Measurements from ENCODE around the gene C6orf89. TPM values are rescaled to one million over a fixed set of nuclear protein-coding genes. Genes with fewer than 3 reads are reported as not detected.

Gene C6orf89
- total RNA-seq, 1 experiment from 2014 or later, result 40.1 TPM

GRCh38 chr6:36973647-36974046 lies 87.9 kb downstream of the C6orf89 start:
- Histone ChIP-seq H3K9me3 (ENCODE audit: insufficient read depth, low read depth) (no peaks in the 10 kb centered on the region), H3K79me2 (ENCODE audit: low read depth) (0 out of 2 replicates have a peak, but pooled peaks cover 6% of the 10 kb centered on the region), H2AFZ (no peak overlapping the region), H3K4me2 (no peak overlapping the region), H3K27me3 (ENCODE audit: insufficient read depth, low read depth) (no peaks in the 10 kb centered on the region), H3K4me3 (no peak overlapping the region), H3K9me2 (ENCODE audit: insufficient read depth) (no peaks in the 10 kb centered on the region), H3F3A (ENCODE audit: insufficient read depth, low read depth) (peaks cover 8% of the 10 kb centered on the region; the same call in 1 of the 2 replicates), H4K20me1 (ENCODE audit: insufficient read depth) (peaks cover 9% of the 10 kb centered on the region; the same call in 1 of the 2 replicates), H3K36me3 (ENCODE audit: low read depth) (peaks cover 34% of the 10 kb centered on the region), H3K4me1 (replicated peaks; ENCODE audit: insufficient read depth) (no peaks in the 10 kb centered on the region), H3K27ac (no peak overlapping the region)
- ChIA-PET POLR2A (ENCODE audit: unreplicated experiment) (no interaction called here), CTCF (interaction anchor here (0.6 kb wide), 1 partner anchor 373 kb away, joined by 5 read pairs; no protein-coding TSS in a partner anchor)
- DNase-seq, result no peak
- intact Hi-C loops (cut with micrococcal nuclease; ENCODE audit: unreplicated experiment), result no loop called here
- TSS peak; percentile 5 for BruUV-seq (replicated peaks)
- TF ChIP-seq EZH2 (IDR thresholded peaks at IDR 0.05; ENCODE audit: low read depth), result no peak
- TF ChIP-seq, protein P1, sequence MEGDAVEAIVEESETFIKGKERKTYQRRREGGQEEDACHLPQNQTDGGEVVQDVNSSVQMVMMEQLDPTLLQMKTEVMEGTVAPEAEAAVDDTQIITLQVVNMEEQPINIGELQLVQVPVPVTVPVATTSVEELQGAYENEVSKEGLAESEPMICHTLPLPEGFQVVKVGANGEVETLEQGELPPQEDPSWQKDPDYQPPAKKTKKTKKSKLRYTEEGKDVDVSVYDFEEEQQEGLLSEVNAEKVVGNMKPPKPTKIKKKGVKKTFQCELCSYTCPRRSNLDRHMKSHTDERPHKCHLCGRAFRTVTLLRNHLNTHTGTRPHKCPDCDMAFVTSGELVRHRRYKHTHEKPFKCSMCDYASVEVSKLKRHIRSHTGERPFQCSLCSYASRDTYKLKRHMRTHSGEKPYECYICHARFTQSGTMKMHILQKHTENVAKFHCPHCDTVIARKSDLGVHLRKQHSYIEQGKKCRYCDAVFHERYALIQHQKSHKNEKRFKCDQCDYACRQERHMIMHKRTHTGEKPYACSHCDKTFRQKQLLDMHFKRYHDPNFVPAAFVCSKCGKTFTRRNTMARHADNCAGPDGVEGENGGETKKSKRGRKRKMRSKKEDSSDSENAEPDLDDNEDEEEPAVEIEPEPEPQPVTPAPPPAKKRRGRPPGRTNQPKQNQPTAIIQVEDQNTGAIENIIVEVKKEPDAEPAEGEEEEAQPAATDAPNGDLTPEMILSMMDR (conservative IDR thresholded peaks at IDR 0.05), result no peak

DNA sequence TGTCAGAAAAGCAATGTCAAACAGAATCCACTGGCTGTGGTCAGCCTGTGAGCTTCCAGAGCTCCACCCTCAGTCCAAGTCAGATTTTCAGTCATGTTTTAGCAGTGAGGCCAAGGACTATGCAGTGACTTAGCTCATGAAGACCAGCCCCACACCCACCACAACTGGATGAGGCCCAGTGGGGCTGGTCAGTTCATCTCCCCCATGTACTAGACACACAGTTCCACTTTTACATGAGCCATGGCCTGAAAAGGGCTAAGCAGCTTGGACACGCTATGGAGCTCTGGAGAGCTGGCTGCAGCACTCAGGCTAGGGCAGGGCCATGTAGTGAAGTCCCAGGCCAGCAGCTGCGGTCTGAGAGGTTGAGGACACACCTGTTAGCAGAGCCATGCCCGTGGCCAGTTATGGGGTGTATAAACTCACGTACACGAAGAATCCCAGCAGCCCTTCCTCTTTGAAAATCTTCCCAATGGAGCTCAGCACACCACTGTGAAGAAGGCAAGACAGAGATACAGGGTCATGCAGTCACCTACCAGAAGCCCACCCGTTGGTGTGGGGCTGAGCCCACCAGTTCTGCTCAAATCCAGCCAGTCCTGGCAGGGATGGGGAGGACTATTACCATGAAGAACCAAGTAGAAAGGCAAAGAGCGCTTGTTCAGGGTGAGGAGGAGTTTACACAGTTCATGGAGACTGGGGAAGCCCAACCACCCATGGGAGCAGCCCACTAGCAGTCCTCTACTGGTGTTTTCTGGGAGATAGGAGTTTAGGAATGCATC lies 89.7 kb downstream of the C6orf89 start:
- H3K79me2 ChIP-seq (ENCODE audit: low read depth), result peaks cover 22% of the 10 kb centered on the region
- H3K9me2 ChIP-seq (ENCODE audit: insufficient read depth), result no peaks in the 10 kb centered on the region
- no peaks in the 10 kb centered on the region for H3K4me1 ChIP-seq (replicated peaks; ENCODE audit: insufficient read depth)
- H3F3A ChIP-seq (ENCODE audit: insufficient read depth, low read depth), result 0 out of 2 replicates have a peak, but pooled peaks cover 5% of the 10 kb centered on the region
- H3K27ac ChIP-seq, result no peak overlapping the region
- H3K4me3 ChIP-seq, result no peak overlapping the region
- H3K36me3 ChIP-seq (ENCODE audit: low read depth), result peaks cover 50% of the 10 kb centered on the region
- no TSS peak for BruUV-seq (replicated peaks)
- TF ChIP-seq EZH2 (IDR thresholded peaks at IDR 0.05; ENCODE audit: low read depth), result no peak
- TF ChIP-seq, protein P1 (conservative IDR thresholded peaks at IDR 0.05), result no peak
- no peak overlapping the region for H2AFZ ChIP-seq
- intact Hi-C loops (cut with micrococcal nuclease; ENCODE audit: unreplicated experiment), result no loop called here
- H3K9me3 ChIP-seq (ENCODE audit: insufficient read depth, low read depth), result no peaks in the 10 kb centered on the region
- CTCF ChIA-PET, result no interaction called here
- H4K20me1 ChIP-seq (ENCODE audit: insufficient read depth), result peaks cover 25% of the 10 kb centered on the region
- no peak overlapping the region for H3K4me2 ChIP-seq
- H3K27me3 ChIP-seq (ENCODE audit: insufficient read depth, low read depth), result no peaks in the 10 kb centered on the region
- POLR2A ChIA-PET (ENCODE audit: unreplicated experiment), result no interaction called here
- no peak for DNase-seq

- Histone ChIP-seq H3K4me2 (no peak overlapping the region), H3K36me3 (ENCODE audit: low read depth) (peaks cover 51% of the 10 kb centered on the region), H3K79me2 (ENCODE audit: low read depth) (peaks cover 27% of the 10 kb centered on the region), H3K4me1 (replicated peaks; ENCODE audit: insufficient read depth) (0 out of 2 replicates have a peak, but pooled peaks cover 4% of the 10 kb centered on the region), H2AFZ (no peak overlapping the region), H3K27me3 (ENCODE audit: insufficient read depth, low read depth) (no peaks in the 10 kb centered on the region), H3K4me3 (no peak overlapping the region), H3K9me2 (ENCODE audit: insufficient read depth) (no peaks in the 10 kb centered on the region), H4K20me1 (ENCODE audit: insufficient read depth) (peaks cover 31% of the 10 kb centered on the region), H3K9me3 (ENCODE audit: insufficient read depth, low read depth) (no peaks in the 10 kb centered on the region), H3F3A (ENCODE audit: insufficient read depth, low read depth) (0 out of 2 replicates have a peak, but pooled peaks cover 5% of the 10 kb centered on the region), H3K27ac (no peak overlapping the region)
- TF ChIP-seq, protein P1 (conservative IDR thresholded peaks at IDR 0.05), result no peak
- no peak for TF ChIP-seq EZH2 (IDR thresholded peaks at IDR 0.05; ENCODE audit: low read depth)
- no peak for DNase-seq
- CTCF ChIA-PET, result no interaction called here
- POLR2A ChIA-PET (ENCODE audit: unreplicated experiment), result interaction anchor here (0.6 kb wide), 1 partner anchor 8 kb away, joined by 3 read pairs; no protein-coding TSS in a partner anchor
- no TSS peak for BruUV-seq (replicated peaks)
- intact Hi-C loops (cut with micrococcal nuclease; ENCODE audit: unreplicated experiment), result no loop called here
Observed at GRCh38 chr6:36976007-36976264, 90.2 kb downstream of the C6orf89 start.
